ELR (cell line): ENCODE results near the gene NYAP1.
"Not testable (repeated sequence)": the region's sequence is repeated elsewhere in the genome, so short reads cannot be mapped to it uniquely, and the experiment has no call there.

Source experiments
- DNase-seq: peaks from one replicate; pipeline ENCODE4 v3.0.0-alpha.2; 2015; ENCODE audit warnings: low read depth

Gene NYAP1

GRCh38 chr7:100513212-100513810, 29.6 kb downstream of the NYAP1 start:
- DNase-seq, result no peak

GRCh38 chr7:100515072-100515532, 31.4 kb downstream of the NYAP1 start:
- DNase-seq, result peak; percentile 75

DNA sequence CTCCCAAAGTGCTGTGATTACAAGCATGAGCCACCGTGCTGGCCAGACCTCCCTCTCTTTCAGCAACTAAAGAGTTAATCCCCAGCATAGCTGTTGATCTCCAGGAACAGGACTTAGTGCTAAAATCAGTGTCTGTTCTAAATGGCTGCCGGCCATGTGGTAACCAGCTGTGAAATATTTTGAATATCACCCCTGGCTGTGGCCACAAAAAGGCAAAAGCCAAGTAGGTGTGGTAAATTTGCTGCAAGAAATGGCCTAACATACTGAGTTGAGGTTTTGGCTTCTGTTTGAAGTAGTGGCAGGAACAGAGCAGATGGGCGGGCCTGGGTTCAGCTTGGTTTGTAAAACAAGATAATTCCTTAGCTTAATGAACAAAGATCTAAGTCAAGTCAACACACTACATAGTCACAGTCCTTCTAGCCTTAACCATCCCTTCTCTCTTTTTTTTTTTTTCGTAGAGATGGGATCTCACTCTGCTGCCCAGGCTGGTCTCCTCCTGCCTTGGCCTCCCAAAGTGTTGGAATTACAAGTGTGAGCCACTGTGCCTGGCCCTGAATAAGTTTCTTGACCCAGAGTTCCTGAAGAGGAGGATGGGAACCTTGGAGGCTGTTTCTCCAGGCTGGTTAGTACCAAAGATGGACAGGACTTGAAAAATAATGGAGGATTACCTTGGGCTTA, 32.5 kb downstream of the NYAP1 start:
- peak; percentile 66 for DNase-seq

GRCh38 chr7:100517305-100517704, 33.6 kb downstream of the NYAP1 start:
- DNase-seq, result no peak

- DNase-seq, result no peak
Measured at GRCh38 chr7:100519580-100519979, 35.9 kb downstream of the NYAP1 start.

- no peak for DNase-seq
Measured at GRCh38 chr7:100520138-100520537, 36.4 kb downstream of the NYAP1 start.

DNA sequence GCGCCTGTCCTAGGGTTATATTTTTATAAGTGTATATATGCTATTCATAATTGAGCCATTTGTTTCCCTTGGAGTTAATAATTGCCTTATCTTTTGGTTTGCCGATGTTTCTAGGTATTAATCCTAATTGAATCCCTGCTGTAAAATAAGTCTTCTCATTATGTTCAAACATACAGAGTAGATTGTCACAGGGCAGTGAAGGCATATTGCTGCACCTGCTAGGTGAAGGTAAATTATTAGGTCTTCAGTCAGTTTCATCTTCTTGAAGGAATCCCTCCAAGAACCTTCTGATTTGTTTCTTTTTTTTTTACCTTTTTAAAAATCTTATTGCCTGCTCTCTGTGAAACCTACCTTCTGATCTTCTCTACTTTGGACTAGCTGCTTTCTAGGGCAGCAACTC, 37.3 kb downstream of the NYAP1 start:
- DNase-seq, result no peak

- not testable (repeated sequence) for DNase-seq
Measured at GRCh38 chr7:100521909-100522593, 38.3 kb downstream of the NYAP1 start.

GRCh38 chr7:100523192-100523591, 39.5 kb downstream of the NYAP1 start:
- not testable (repeated sequence) for DNase-seq

DNA sequence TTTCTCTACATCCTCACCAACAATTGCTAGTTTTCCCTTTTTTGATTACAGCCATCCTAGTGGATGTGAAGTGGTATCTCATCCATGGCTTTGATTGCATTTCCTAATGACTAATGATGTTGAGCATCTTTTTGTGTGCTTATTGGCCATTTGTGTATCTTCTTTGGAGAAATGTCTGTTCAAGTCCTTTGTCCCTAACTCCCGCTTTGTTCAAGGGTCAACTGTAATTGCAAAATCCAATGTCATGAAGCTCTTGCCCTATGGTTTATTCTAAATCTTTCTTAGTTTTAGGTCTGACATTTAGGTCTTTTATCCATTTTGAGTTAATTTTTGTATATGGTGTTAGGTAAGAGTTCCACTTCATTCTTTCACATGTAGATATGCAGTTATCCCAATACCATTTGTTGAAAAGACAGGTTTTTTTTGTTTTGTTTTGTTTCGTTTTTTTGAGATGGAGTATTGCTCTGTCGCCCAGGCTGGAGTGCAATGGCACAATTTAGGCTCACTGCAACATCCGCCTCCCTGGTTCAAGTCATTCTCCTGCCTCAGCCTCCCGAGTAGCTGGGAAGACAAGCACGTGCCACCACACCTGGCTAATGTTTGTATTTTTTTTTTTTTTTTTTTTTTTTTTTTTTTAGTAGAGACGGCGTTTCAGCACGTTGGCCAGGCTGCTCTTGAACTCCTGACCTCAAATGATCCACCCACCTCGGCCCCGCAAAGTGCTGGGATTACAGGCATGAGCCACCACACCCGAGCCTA, 44.6 kb downstream of the NYAP1 start:
- not testable (repeated sequence) for DNase-seq

DNA sequence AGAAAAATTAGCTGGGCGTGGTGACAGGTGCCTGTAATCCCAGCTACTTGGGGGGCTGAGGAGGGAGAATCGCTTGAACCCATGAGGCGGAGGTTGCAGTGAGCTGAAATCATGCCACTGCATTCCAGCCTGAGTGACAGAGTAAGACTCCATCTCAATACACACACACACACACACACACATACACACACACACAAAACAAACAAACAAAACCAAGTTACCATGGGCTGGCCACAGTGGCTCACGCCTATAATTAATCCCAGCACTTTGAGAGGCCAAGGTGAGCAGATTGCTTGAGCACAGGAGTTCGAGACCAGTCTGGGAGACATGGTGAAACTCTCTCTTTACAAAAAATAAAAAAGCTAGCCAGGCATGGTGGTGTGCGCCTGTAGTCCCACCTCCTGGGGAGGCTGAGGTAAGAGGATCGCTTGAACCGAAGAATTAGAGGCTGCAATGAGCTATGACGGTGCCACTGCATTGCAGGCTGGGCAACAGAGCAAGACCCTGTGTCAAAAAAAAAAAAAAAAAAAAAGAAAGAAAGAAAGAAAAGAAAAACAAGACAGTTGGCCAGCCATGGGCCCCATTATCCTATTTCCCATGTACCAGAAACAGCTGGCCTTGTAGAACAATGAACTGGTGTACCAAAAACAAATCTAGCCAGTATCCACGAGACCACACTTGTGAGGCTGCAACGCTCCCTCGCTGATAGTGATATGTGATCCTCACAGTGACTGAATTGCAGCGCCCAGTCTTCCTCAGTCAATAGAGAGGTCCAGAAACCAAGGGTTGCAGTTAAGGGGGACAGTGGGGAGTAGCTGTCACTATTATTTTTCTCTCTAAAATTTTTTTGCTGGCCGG, 48.7 kb downstream of the NYAP1 start:
- no peak for DNase-seq

DNA sequence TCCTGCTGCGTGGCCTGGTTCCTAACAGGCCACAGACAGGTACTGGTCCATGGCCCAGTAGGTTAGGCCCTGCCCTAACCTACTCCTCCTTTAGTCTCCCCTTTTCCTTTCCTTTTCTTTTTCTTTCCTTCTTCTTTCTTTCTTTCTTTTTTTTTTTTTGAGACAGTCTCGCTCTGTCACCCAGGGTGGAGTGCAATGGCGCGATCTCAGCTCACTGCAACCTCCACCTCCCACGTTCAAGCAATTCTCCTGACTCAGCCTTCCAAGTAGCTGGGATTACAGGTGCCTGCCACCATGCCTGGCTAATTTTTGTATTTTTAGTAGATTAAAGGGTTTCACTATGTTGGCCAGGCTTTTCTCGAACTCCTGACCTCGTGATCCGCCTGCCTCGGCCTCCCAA, 52.3 kb downstream of the NYAP1 start:
- not testable (repeated sequence) for DNase-seq

DNA sequence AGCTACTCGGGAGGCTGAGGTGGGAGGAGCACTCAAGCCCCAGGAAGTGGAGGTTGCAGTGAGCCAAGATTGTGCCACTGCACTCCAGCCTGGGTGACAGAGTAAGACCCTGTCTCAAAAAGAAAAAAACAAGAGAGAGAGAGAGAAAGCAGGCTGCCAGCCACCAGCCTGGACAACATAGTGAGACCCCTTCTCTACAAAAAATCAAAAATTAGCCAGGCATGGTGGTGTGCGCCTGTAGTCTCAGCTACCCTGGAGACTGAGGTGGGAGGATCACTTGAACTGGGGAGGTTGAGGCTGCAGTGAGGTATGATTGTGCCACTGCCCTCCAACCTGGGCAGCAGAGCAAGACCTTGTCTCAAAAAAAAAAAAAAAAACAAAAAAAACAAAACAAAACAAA, 53.0 kb downstream of the NYAP1 start:
- not testable (repeated sequence) for DNase-seq

- no peak for DNase-seq
Measured at GRCh38 chr7:100538348-100538653, 54.6 kb downstream of the NYAP1 start.

DNA sequence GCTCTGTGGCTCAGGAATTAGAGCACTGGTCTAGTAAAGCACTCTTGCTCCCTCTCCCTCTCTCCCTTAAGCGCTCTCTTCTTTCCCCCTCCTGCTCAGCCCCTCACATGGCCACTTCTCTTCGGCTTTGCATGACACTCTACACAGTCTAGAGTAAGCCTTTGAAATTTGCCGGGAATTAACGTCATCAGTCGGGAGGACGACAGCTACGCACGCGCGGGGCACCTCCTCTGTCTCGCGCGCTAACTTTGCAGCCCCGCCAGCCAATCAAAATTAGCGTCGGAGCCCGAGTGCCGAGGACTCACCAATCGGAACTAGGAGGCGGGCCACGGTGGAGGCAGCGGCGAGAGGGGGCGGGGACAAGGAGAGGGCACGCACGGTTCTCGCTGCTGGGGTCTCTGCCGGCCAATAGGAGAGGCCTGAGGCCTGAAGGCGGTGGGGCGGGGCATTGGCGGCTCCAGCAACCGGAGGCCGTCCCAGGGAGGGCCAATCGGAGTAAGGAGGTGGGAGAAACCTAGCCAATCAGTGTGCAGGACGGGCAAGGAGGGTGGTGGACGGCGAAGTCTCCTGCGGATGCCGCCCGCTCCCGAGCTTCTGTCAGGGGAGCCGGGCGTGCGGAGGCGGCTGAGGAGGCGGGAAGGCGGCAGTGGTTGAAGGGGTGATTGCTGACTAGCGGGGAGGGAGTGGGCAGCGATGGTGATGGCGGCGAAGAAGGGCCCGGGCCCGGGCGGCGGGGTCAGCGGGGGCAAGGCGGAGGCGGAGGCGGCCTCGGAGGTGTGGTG, 55.1 kb downstream of the NYAP1 start, which contains the start of gene AGFG2:
AGFG2 (plus strand) TSS at position 550 of the 782 bp plus-strand sequence; CDS start at position 694, 144 bp downstream.
- DNase-seq, result peak; percentile 99

- no peak for DNase-seq
Measured at GRCh38 chr7:100539436-100540006, 55.8 kb downstream of the NYAP1 start.

GRCh38 chr7:100540073-100540723, 56.5 kb downstream of the NYAP1 start:
- no peak for DNase-seq

- DNase-seq, result not testable (repeated sequence)
Measured at GRCh38 chr7:100541309-100541708, 57.6 kb downstream of the NYAP1 start.

GRCh38 chr7:100543586-100543985, 59.9 kb downstream of the NYAP1 start:
- no peak for DNase-seq

DNA sequence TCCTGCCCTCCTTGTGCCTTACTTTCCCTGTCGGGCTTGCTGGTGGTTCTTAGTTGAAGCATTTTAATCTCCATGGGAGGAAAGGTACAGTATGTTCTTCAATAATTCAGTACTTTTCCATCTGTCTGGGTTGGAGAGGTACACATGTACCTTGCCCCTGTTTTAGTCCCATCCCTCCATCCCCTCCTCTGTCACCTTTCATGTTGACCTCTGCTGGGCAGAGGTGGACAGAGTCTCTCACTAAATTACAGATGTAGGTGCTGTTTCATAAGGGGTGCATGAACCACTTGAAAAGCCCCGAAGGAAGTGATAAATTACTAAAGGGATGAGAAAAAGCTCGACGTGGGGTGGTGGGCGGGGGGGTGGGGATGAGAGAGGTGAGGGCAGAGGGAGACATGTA, 60.7 kb downstream of the NYAP1 start:
- no peak for DNase-seq
